ENCODE results near the gene BTRC. TPM values are rescaled to one million over a fixed set of nuclear protein-coding genes. Genes with fewer than 3 reads are reported as not detected.

Gene BTRC
- total and polyA plus RNA-seq, 10 of the 15 experiments (the other 5 are each of a cell fraction or from before 2014, with no cell fraction given), result 2.2 to 18.6 (median 8.6) TPM

- TF ChIP-seq HSF1 (IDR thresholded peaks at IDR 0.05; ENCODE audit: low read depth, low read length) (no peak), SMARCA5 (IDR thresholded peaks at IDR 0.05) (peak; percentile 75; the same call in 1 of the 2 replicates), CUX1 (IDR thresholded peaks at IDR 0.05; ENCODE audit: insufficient replicate concordance, low read depth, low read length) (no peak), BHLHE40 (IDR thresholded peaks at IDR 0.05; ENCODE audit: borderline replicate concordance in 1 of 2, low read depth in 2 of 2, low read length in 1 of 2) (0 out of 4 replicates have a peak, but pooled peaks of 1 of the 2 experiments have one; percentile 21), ZBED1 (IDR thresholded peaks at IDR 0.05; ENCODE audit: borderline replicate concordance) (no peak)
Observed at GRCh38 chr10:101602761-101603398, 248.9 kb downstream of the BTRC start (continued).

Small RNA genes lying within 50 kb of the gene (microRNA-seq; reads per million reads assigned to microRNA genes)
- gene MIR3158-1 (not detected), gene MIR3158-2 (not detected)

Small RNA genes lying within 50 kb of the gene (small RNA-seq; reads per million reads assigned to genes)
- not detected for gene MIR3158-1
- gene RNU2-43P, result not detected
- 2.5 reads per million, percentile 69 among the genes with 10 or more reads in this experiment for gene RNU2-59P

Other genes with a start within 250 kb of the BTRC start
- gene TLX1, start 222.9 kb upstream of the BTRC start, total RNA-seq (2014; rRNA removed), result not detected in 2 replicates
- gene TLX1, start 222.9 kb upstream of the BTRC start, total RNA-seq (2014; rRNA removed; fragmentation: Illumina TruSeq; extraction: Trizol), result not detected in 2 replicates
- gene TLX1, start 222.9 kb upstream of the BTRC start, total RNA-seq (2021), result not detected in 2 replicates
- not detected in 2 replicates for gene TLX1, start 222.9 kb upstream of the BTRC start, polyA plus RNA-seq (2011; rRNA removed)
- gene TLX1, start 222.9 kb upstream of the BTRC start, polyA plus RNA-seq (2014; fragmentation: Illumina TruSeq; extraction: Trizol), result not detected in 2 replicates
- not detected for gene TLX1, start 222.9 kb upstream of the BTRC start, polyA plus RNA-seq (2014; fragmentation: Nextera tagmentation; extraction: Ambion mirVana)
- not detected in 2 replicates for gene TLX1, start 222.9 kb upstream of the BTRC start, polyA plus RNA-seq (2014; rRNA removed)
- not detected for gene TLX1, start 222.9 kb upstream of the BTRC start, polyA plus RNA-seq (2016; fragmentation: Nextera tagmentation; extraction: Ambion mirVana)
- not detected in 2 replicates for gene LBX1, start 124.7 kb upstream of the BTRC start, total RNA-seq (2014; rRNA removed)
- not detected in 2 replicates for gene LBX1, start 124.7 kb upstream of the BTRC start, total RNA-seq (2014; rRNA removed; fragmentation: Illumina TruSeq; extraction: Trizol)
- gene LBX1, start 124.7 kb upstream of the BTRC start, total RNA-seq (2021), result not detected in 2 replicates
- not detected in 2 replicates for gene LBX1, start 124.7 kb upstream of the BTRC start, polyA plus RNA-seq (2011; rRNA removed)
- gene LBX1, start 124.7 kb upstream of the BTRC start, polyA plus RNA-seq (2014; fragmentation: Illumina TruSeq; extraction: Trizol), result not detected in 2 replicates
- gene LBX1, start 124.7 kb upstream of the BTRC start, polyA plus RNA-seq (2014; fragmentation: Nextera tagmentation; extraction: Ambion mirVana), result not detected
- gene LBX1, start 124.7 kb upstream of the BTRC start, polyA plus RNA-seq (2014; rRNA removed), result not detected in 2 replicates
- gene LBX1, start 124.7 kb upstream of the BTRC start, polyA plus RNA-seq (2016; fragmentation: Nextera tagmentation; extraction: Ambion mirVana), result not detected
- gene POLL, start 234.1 kb downstream of the BTRC start, total RNA-seq (2014; rRNA removed), result 14.7 and 15.0 TPM in 2 replicates
- gene POLL, start 234.1 kb downstream of the BTRC start, total RNA-seq (2014; rRNA removed; fragmentation: Illumina TruSeq; extraction: Trizol), result 9.0 and 9.7 TPM in 2 replicates
- 21.6 and 25.4 TPM in 2 replicates for gene POLL, start 234.1 kb downstream of the BTRC start, total RNA-seq (2021)
- gene POLL, start 234.1 kb downstream of the BTRC start, polyA plus RNA-seq (2011; rRNA removed), result 12.9 and 20.1 TPM in 2 replicates
- 10.9 and 12.2 TPM in 2 replicates for gene POLL, start 234.1 kb downstream of the BTRC start, polyA plus RNA-seq (2014; fragmentation: Illumina TruSeq; extraction: Trizol)
- gene POLL, start 234.1 kb downstream of the BTRC start, polyA plus RNA-seq (2014; fragmentation: Nextera tagmentation; extraction: Ambion mirVana), result 1 to 10 TPM; 1.5 to 2.1 TPM
- gene POLL, start 234.1 kb downstream of the BTRC start, polyA plus RNA-seq (2014; rRNA removed), result 18.9 and 20.7 TPM in 2 replicates
- gene POLL, start 234.1 kb downstream of the BTRC start, polyA plus RNA-seq (2016; fragmentation: Nextera tagmentation; extraction: Ambion mirVana), result 10 to 100 TPM; 13.1 to 14.4 TPM
- gene DPCD, start 234.2 kb downstream of the BTRC start, total RNA-seq (2014; rRNA removed), result 16.4 and 17.9 TPM in 2 replicates
- 17.1 TPM in 2 replicates for gene DPCD, start 234.2 kb downstream of the BTRC start, total RNA-seq (2014; rRNA removed; fragmentation: Illumina TruSeq; extraction: Trizol)
- 9.7 and 13.0 TPM in 2 replicates for gene DPCD, start 234.2 kb downstream of the BTRC start, total RNA-seq (2021)
- gene DPCD, start 234.2 kb downstream of the BTRC start, polyA plus RNA-seq (2011; rRNA removed), result 35.1 and 37.2 TPM in 2 replicates
- gene DPCD, start 234.2 kb downstream of the BTRC start, polyA plus RNA-seq (2014; fragmentation: Illumina TruSeq; extraction: Trizol), result 17.1 and 21.6 TPM in 2 replicates
- 10 to 100 TPM; 39.9 to 50.9 TPM for gene DPCD, start 234.2 kb downstream of the BTRC start, polyA plus RNA-seq (2014; fragmentation: Nextera tagmentation; extraction: Ambion mirVana)
- 13.5 and 16.0 TPM in 2 replicates for gene DPCD, start 234.2 kb downstream of the BTRC start, polyA plus RNA-seq (2014; rRNA removed)
- gene DPCD, start 234.2 kb downstream of the BTRC start, polyA plus RNA-seq (2016; fragmentation: Nextera tagmentation; extraction: Ambion mirVana), result 10 to 100 TPM; 31.1 to 36.2 TPM

Measured in GM12878 (cell line).